AG09319 (cell line): ENCODE measurements around the gene PLA2G1B.
"Not testable (repeated sequence)": the region's sequence is repeated elsewhere in the genome, so short reads cannot be mapped to it uniquely, and the experiment has no call there.

ENCODE experiments used
- DNase-seq: peaks from one replicate; pipeline ENCODE4 v3.0.0-alpha.2; 2010; ENCODE audit warnings: low read depth; ENCODE audit errors: extremely low read depth
- CTCF ChIP-seq: IDR thresholded peaks from 2 replicates; pipeline ENCODE4 v1.5.1; 2011; ENCODE audit warnings: low read depth, mild to moderate bottlenecking, inconsistent platforms, low read length, moderate library complexity

PLA2G1B gene

GRCh38 chr12:120337730-120338129 is 10.2 kb upstream of the PLA2G1B start:
- no peak for DNase-seq
- no peak for TF ChIP-seq CTCF

GRCh38 chr12:120336392-120336791 is 8.8 kb upstream of the PLA2G1B start:
- DNase-seq: not testable (repeated sequence)

- peak; percentile 59 for TF ChIP-seq CTCF
- not testable (repeated sequence) for DNase-seq
These were observed 7.9 kb upstream of the PLA2G1B start for GRCh38 chr12:120335447-120335846.

GRCh38 chr12:120332523-120332922 is 4.9 kb upstream of the PLA2G1B start:
- DNase-seq: no peak
- no peak for TF ChIP-seq CTCF

GRCh38 chr12:120332041-120332440 is 4.5 kb upstream of the PLA2G1B start:
- DNase-seq: no peak
- TF ChIP-seq CTCF: no peak

GRCh38 chr12:120331390-120331789 is 3.8 kb upstream of the PLA2G1B start:
- TF ChIP-seq CTCF: no peak

GRCh38 chr12:120328228-120328627 is 649 bp upstream of the PLA2G1B start:
- no peak for TF ChIP-seq CTCF
- DNase-seq: no peak

More at GRCh38 chr12:120331390-120331789, 3.8 kb upstream of the PLA2G1B start:
- DNase-seq: no peak

GRCh38 chr12:120324841-120325417 is 2.6 kb downstream of the PLA2G1B start:
- no peak for TF ChIP-seq CTCF
- DNase-seq: no peak
